Measurements from ENCODE around the gene SMIM15. TPM values are rescaled to one million over a fixed set of nuclear protein-coding genes. Genes with fewer than 3 reads are reported as not detected.

The SMIM15 gene
- 36.5 and 56.9 TPM in 2 replicates for total RNA-seq

GRCh38 chr5:61162010-61162831, at the start of gene SMIM15:
Gene SMIM15 (minus strand): TSS chr5:61162468. CDS start chr5:61160171, 2,297 bp downstream.

Other genes with a start within 250 kb of the SMIM15 start
- 12.0 and 21.2 TPM in 2 replicates for gene ERCC8, start 217.4 kb downstream of the SMIM15 start, total RNA-seq
- gene NDUFAF2, start 217.3 kb downstream of the SMIM15 start, total RNA-seq = 7.9 and 14.2 TPM in 2 replicates
- 9.3 and 13.8 TPM in 2 replicates for gene ZSWIM6, start 169.8 kb upstream of the SMIM15 start, total RNA-seq